PC-3 (cell line): ENCODE measurements around the gene SYK. TPM values are rescaled to one million over a fixed set of nuclear protein-coding genes. Genes with fewer than 3 reads are reported as not detected.
A peak's percentile ranks its signal among the peaks of the same experiment; 100 is the strongest.

Experiments used
- ATAC-seq: fragments of 200-7000 bp; cut with Tn5 transposase; 2 replicates; pipeline ENCODE4 v1.9.1; 2020; ENCODE audit warnings: mild to moderate bottlenecking, moderate library complexity
- BruUV-seq: library from RNA; stranded (reverse); fragments of 400-500 nt; replicated peaks from 2 replicates; lab custom pipeline; 2021; lab: Mats Ljungman, UMichigan
- CTCF ChIA-PET: fragments of 300-600 bp; sonication (Branson Sonifier 250); formaldehyde crosslinking; loops from one replicate; lab custom pipeline; 2022; ENCODE audit warnings: antibody characterized with exemption; lab: Charles Lee
- POLR2A ChIA-PET: fragments of 300-600 bp; sonication (Branson Sonifier 250); formaldehyde crosslinking; loops from one replicate; lab custom pipeline; 2022; ENCODE audit warnings: antibody characterized with exemption; ENCODE audit not compliant: unreplicated experiment; lab: Charles Lee
- DNase-seq: peaks from one replicate; pipeline ENCODE4 v3.0.0-alpha.2; 2015
- H2AFZ ChIP-seq: fragments of 300-600 bp; sonication (generic); 2 replicates; pipeline ENCODE4 v1.6.0; 2016; ENCODE audit warnings: antibody characterized with exemption, low read length
- H3F3A ChIP-seq: fragments of 300-600 bp; sonication (generic); one replicate; pipeline ENCODE4 v1.6.0; 2017; ENCODE audit warnings: antibody characterized with exemption, low read length, control low read depth, mild to moderate bottlenecking; ENCODE audit not compliant: unreplicated experiment
- H3K27ac ChIP-seq: fragments of 300-600 bp; sonication (generic); 2 replicates; pipeline ENCODE4 v1.5.1; 2016; ENCODE audit warnings: mild to moderate bottlenecking, low read length
- H3K27me3 ChIP-seq: fragments of 300-600 bp; sonication (generic); 2 replicates; pipeline ENCODE4 v1.6.1; 2016; ENCODE audit warnings: low read length, mixed read lengths
- H3K36me3 ChIP-seq: fragments of 300-600 bp; sonication (generic); 2 replicates; pipeline ENCODE4 v1.6.1; 2016; ENCODE audit warnings: low read depth, mixed run types, low read length, mixed read lengths
- H3K4me1 ChIP-seq: fragments of 300-600 bp; sonication (generic); 2 replicates; pipeline ENCODE4 v1.5.1; 2016; ENCODE audit warnings: low read length; ENCODE audit not compliant: insufficient read depth
- H3K4me2 ChIP-seq: fragments of 300-600 bp; sonication (generic); 2 replicates; pipeline ENCODE4 v1.6.0; 2016; ENCODE audit warnings: low read length
- H3K4me3 ChIP-seq: fragments of 300-600 bp; sonication (generic); 2 replicates; pipeline ENCODE4 v1.5.1; 2016; ENCODE audit warnings: mild to moderate bottlenecking, low read length, mixed read lengths
- H3K79me2 ChIP-seq: fragments of 300-600 bp; sonication (generic); 2 replicates; pipeline ENCODE4 v1.6.1; 2017; ENCODE audit warnings: low read length, mixed read lengths
- H3K9ac ChIP-seq: fragments of 300-600 bp; sonication (generic); 2 replicates; pipeline ENCODE4 v1.6.0; 2016; ENCODE audit warnings: mild to moderate bottlenecking, low read length
- H3K9me2 ChIP-seq: fragments of 300-600 bp; sonication (generic); replicated peaks from 2 replicates; pipeline ENCODE4 v1.6.1; 2016; ENCODE audit warnings: mixed run types, low read length, mixed read lengths
- H3K9me3 ChIP-seq: fragments of 300-600 bp; sonication (generic); 2 replicates; pipeline ENCODE4 v1.6.1; 2016; ENCODE audit warnings: low read length, mixed read lengths
- H4K20me1 ChIP-seq: fragments of 300-600 bp; sonication (generic); 2 replicates; pipeline ENCODE4 v1.6.1; 2016; ENCODE audit warnings: low read length, mixed read lengths
- EZH2 ChIP-seq: fragments of 300-600 bp; sonication (generic); IDR thresholded peaks from one replicate; pipeline ENCODE4 v1.6.1; 2017; ENCODE audit warnings: antibody characterized with exemption, mild to moderate bottlenecking, low read length; ENCODE audit not compliant: unreplicated experiment
- EZH2phosphoT487 ChIP-seq: fragments of 300-600 bp; sonication (generic); IDR thresholded peaks from 2 replicates; pipeline ENCODE4 v1.6.1; 2018; ENCODE audit warnings: mild to moderate bottlenecking, antibody characterized with exemption, low read length, borderline replicate concordance
- intact Hi-C: fragments of 100-400 bp; cut with micrococcal nuclease; formaldehyde crosslinking; loops from 2 replicates; pipeline ENCODE4 v1.9.0; 2023
- total RNA-seq: library from RNA; depleted of rRNA; stranded (reverse); fragments of >200 nt; gene quantifications from 2 replicates; pipeline ENCODE4 v1.2.3, GENCODE V29; 2014
- TF ChIP-seq, protein P1 (sequence below): fragments of 300-600 bp; sonication (generic); conservative IDR thresholded peaks from 2 replicates; pipeline ENCODE4 v1.5.1; 2017; ENCODE audit warnings: antibody characterized with exemption, low read depth, mild to moderate bottlenecking, low read length

Gene SYK
- total RNA-seq, 1 experiment from 2014 or later = 12.9 TPM

DNA sequence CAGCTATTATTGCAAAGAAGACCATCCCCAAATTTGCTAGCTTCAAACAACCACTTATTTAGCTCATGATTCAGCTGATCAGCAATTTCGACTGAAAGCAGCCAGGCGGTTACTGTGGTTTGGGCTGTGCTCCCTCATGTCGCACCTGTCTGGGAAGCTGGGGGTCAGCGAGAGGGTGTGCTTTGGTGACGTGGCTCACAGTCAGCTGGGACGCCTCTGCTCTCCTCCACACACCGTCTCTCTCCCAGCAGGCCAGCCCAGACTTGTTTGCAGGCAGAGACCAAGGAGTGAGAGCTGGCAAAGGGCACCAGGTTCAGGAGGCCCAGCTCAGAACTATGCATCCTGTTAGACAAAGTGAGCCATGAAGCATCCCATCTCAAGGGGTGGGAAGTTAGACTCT is 140.9 kb downstream of the SYK start:
- ATAC-seq (no peak), DNase-seq (no peak)
- Histone ChIP-seq H3K4me2 (no peak overlapping the region), H3K27ac (no peak overlapping the region), H3K27me3 (no peaks in the 10 kb centered on the region), H3K9me2 (no peaks in the 10 kb centered on the region), H4K20me1 (no peaks in the 10 kb centered on the region), H3K4me1 (peaks cover 9% of the 10 kb centered on the region), H3K4me3 (no peak overlapping the region), H3K79me2 (no peaks in the 10 kb centered on the region), H2AFZ (no peak overlapping the region), H3K36me3 (no peaks in the 10 kb centered on the region), H3K9ac (no peak overlapping the region), H3K9me3 (no peaks in the 10 kb centered on the region), H3F3A (no peaks in the 10 kb centered on the region)
- ChIA-PET POLR2A (no interaction called here), CTCF (no interaction called here)
- no TSS peak for BruUV-seq
- no peak for TF ChIP-seq EZH2
- TF ChIP-seq, protein P1, sequence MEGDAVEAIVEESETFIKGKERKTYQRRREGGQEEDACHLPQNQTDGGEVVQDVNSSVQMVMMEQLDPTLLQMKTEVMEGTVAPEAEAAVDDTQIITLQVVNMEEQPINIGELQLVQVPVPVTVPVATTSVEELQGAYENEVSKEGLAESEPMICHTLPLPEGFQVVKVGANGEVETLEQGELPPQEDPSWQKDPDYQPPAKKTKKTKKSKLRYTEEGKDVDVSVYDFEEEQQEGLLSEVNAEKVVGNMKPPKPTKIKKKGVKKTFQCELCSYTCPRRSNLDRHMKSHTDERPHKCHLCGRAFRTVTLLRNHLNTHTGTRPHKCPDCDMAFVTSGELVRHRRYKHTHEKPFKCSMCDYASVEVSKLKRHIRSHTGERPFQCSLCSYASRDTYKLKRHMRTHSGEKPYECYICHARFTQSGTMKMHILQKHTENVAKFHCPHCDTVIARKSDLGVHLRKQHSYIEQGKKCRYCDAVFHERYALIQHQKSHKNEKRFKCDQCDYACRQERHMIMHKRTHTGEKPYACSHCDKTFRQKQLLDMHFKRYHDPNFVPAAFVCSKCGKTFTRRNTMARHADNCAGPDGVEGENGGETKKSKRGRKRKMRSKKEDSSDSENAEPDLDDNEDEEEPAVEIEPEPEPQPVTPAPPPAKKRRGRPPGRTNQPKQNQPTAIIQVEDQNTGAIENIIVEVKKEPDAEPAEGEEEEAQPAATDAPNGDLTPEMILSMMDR = no peak
- no peak for TF ChIP-seq EZH2phosphoT487
- intact Hi-C loops = no loop called here

DNA sequence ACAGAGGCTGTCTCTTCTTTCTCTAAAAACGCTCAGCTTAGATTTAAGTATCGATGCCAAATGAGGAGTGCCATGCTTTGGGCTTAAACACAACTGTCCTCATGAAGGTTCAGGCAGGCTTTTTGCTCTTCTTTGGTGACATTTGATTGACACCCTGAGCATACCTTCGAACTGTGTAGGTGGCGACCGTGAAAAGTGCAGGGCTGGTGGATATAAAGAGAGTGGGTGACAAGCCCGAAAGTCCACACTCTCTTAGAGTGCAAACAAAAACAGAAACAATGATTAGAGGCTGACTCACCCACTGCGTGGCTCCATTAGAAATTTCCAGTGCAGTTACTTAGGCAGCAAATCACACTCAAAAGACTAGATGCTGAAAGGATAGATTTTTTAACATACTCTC is 141.7 kb downstream of the SYK start:
- TF ChIP-seq, protein P1 = no peak
- TF ChIP-seq EZH2 (no peak), EZH2phosphoT487 (no peak)
- Histone ChIP-seq H3K36me3 (no peaks in the 10 kb centered on the region), H3K9me3 (no peaks in the 10 kb centered on the region), H3K9ac (no peak overlapping the region), H3K27me3 (no peaks in the 10 kb centered on the region), H3F3A (no peaks in the 10 kb centered on the region), H3K79me2 (no peaks in the 10 kb centered on the region), H3K9me2 (no peaks in the 10 kb centered on the region), H3K4me1 (peaks cover 17% of the 10 kb centered on the region), H3K4me2 (peak overlapping the region; percentile 61), H4K20me1 (no peaks in the 10 kb centered on the region), H3K4me3 (no peak overlapping the region), H3K27ac (no peak overlapping the region), H2AFZ (no peak overlapping the region)
- CTCF ChIA-PET = no interaction called here
- intact Hi-C loops = no loop called here
- peak; percentile 53 for DNase-seq
- no TSS peak for BruUV-seq
- peak; percentile 97 for ATAC-seq
- POLR2A ChIA-PET = no interaction called here

DNA sequence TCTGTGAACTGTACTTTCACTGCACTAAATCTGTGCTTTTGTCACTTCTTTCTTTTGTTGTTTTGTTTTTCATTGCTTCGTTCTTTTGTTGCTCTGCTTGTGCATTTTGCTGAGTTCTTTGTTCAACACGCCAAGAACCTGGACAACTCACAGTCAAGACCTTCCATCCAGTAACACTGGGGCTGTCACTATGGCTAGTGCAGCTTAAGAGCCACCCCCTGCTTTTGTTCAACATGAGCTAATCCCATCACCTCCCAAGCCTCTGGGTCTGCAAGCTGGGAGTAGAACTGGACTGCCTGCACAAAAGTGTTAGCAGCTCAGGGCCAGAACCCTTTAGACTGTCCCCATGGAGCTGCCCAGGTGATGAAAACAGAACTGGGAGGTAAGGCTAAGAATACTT is 143.7 kb downstream of the SYK start:
- Histone ChIP-seq H3K27me3 (no peaks in the 10 kb centered on the region), H3F3A (no peaks in the 10 kb centered on the region), H3K27ac (no peak overlapping the region), H3K9me3 (no peaks in the 10 kb centered on the region), H3K4me1 (peaks cover 19% of the 10 kb centered on the region), H3K4me3 (no peak overlapping the region), H3K36me3 (no peaks in the 10 kb centered on the region), H4K20me1 (no peaks in the 10 kb centered on the region), H3K4me2 (no peak overlapping the region), H3K9me2 (no peaks in the 10 kb centered on the region), H3K79me2 (no peaks in the 10 kb centered on the region), H3K9ac (no peak overlapping the region), H2AFZ (no peak overlapping the region)
- TF ChIP-seq EZH2 (no peak), EZH2phosphoT487 (no peak)
- TF ChIP-seq, protein P1 = no peak
- ChIA-PET CTCF (no interaction called here), POLR2A (no interaction called here)
- ATAC-seq = no peak
- intact Hi-C loops = no loop called here
- DNase-seq = no peak
- no TSS peak for BruUV-seq
